HG03565 (cell line): ENCODE results near the gene TMEM62.
"Not testable (repeated sequence)": the region's sequence is repeated elsewhere in the genome, so short reads cannot be mapped to it uniquely, and the experiment has no call there.

Source experiments
- ATAC-seq: cut with Tn5 transposase; IDR thresholded peaks from one replicate; pipeline ENCODE4 v1.9.1; 2021; ENCODE audit warnings: mild to moderate bottlenecking, moderate library complexity; ENCODE audit not compliant: unreplicated experiment

TMEM62 gene

GRCh38 chr15:43175656-43176309, 42.4 kb downstream of the TMEM62 start:
- ATAC-seq = not testable (repeated sequence)

- not testable (repeated sequence) for ATAC-seq
Observed at GRCh38 chr15:43177147-43177546, 43.8 kb downstream of the TMEM62 start.

GRCh38 chr15:43183270-43183669, 49.9 kb downstream of the TMEM62 start:
- ATAC-seq = no peak

GRCh38 chr15:43184407-43185124, 51.2 kb downstream of the TMEM62 start:
- ATAC-seq = no peak

GRCh38 chr15:43185157-43186002, 52.0 kb downstream of the TMEM62 start, which contains the start of gene CCNDBP1:
TSS of gene CCNDBP1 (plus strand) at chr15:43185403. CDS start at chr15:43185499, 96 bp downstream.
- peak; percentile 78 for ATAC-seq

- ATAC-seq = no peak
Observed at GRCh38 chr15:43186003-43186353, 52.6 kb downstream of the TMEM62 start.

GRCh38 chr15:43187544-43188155, 54.3 kb downstream of the TMEM62 start:
- no peak for ATAC-seq

- no peak for ATAC-seq
Observed at GRCh38 chr15:43189296-43189695, 55.9 kb downstream of the TMEM62 start.

GRCh38 chr15:43190178-43190577, 56.8 kb downstream of the TMEM62 start:
- no peak for ATAC-seq

GRCh38 chr15:43193710-43194109, 60.3 kb downstream of the TMEM62 start:
- ATAC-seq = no peak

- ATAC-seq = no peak
Observed at GRCh38 chr15:43194795-43195194, 61.4 kb downstream of the TMEM62 start.

- ATAC-seq = no peak
Observed at GRCh38 chr15:43196760-43197548, 63.6 kb downstream of the TMEM62 start.

GRCh38 chr15:43197773-43198172, 64.4 kb downstream of the TMEM62 start:
- ATAC-seq = not testable (repeated sequence)

- ATAC-seq = not testable (repeated sequence)
Observed at GRCh38 chr15:43198556-43198955, 65.2 kb downstream of the TMEM62 start.

GRCh38 chr15:43198992-43199391, 65.6 kb downstream of the TMEM62 start:
- ATAC-seq = no peak

GRCh38 chr15:43199945-43200488, 66.6 kb downstream of the TMEM62 start:
- no peak for ATAC-seq

- no peak for ATAC-seq
Observed at GRCh38 chr15:43204016-43204901, 70.9 kb downstream of the TMEM62 start.

GRCh38 chr15:43206054-43206453, 72.7 kb downstream of the TMEM62 start:
- ATAC-seq = no peak

- ATAC-seq = no peak
Observed at GRCh38 chr15:43207024-43207423, 73.6 kb downstream of the TMEM62 start.
